HepG2 (cell line): Measurements from ENCODE around the gene TEAD4. TPM values are rescaled to one million over a fixed set of nuclear protein-coding genes. Genes with fewer than 3 reads are reported as not detected.
A peak's percentile ranks its signal among the peaks of the same experiment; 100 is the strongest.

Source experiments
- ATAD3A ChIP-seq: sonication (generic); formaldehyde crosslinking; IDR thresholded peaks from 2 replicates; pipeline ENCODE4 v1.4.0; 2020; ENCODE audit warnings: missing genetic modification reagents
- FOXC1 ChIP-seq: sonication (generic); formaldehyde crosslinking; IDR thresholded peaks from 2 replicates; pipeline ENCODE4 v1.8.0; 2022; ENCODE audit warnings: mild to moderate bottlenecking, missing genetic modification reagents, borderline replicate concordance
- GATA4 ChIP-seq: sonication (generic); IDR thresholded peaks from 2 replicates; pipeline ENCODE4 v1.6.1; 2016; ENCODE audit warnings: antibody characterized with exemption, low read depth, borderline replicate concordance
- HNF4G ChIP-seq, 2 experiments: sonication (generic) in 1 of 2; formaldehyde crosslinking in 1 of 2; IDR thresholded peaks; 2 replicates each; pipeline versions ENCODE4 v1.4.0 to v1.6.1; 2011 to 2020; ENCODE audit warnings: borderline replicate concordance in 2 of 2, low read depth in 2 of 2, mild to moderate bottlenecking in 2 of 2, low read length in 1 of 2, missing genetic modification reagents in 1 of 2, moderate library complexity in 1 of 2
- NONO ChIP-seq, 2 experiments: fragments of 450-650 bp in 1 of 2; sonication (generic) in 1 of 2; formaldehyde crosslinking in 1 of 2; IDR thresholded peaks in 1 of 2; conservative IDR thresholded peaks in 1 of 2; 2 replicates each; pipeline versions ENCODE4 v1.6.1 to v1.8.0; 2017 to 2022; ENCODE audit warnings: mild to moderate bottlenecking in 1 of 2, missing genetic modification reagents in 1 of 2, moderate library complexity in 1 of 2
- NR2F6 ChIP-seq, 2 experiments: IDR thresholded peaks; 2 replicates each; pipeline ENCODE4 v1.6.1; 2016; ENCODE audit warnings: antibody characterized with exemption in 1 of 2, mild to moderate bottlenecking in 1 of 2
- PHF21A ChIP-seq: sonication (generic); formaldehyde crosslinking; IDR thresholded peaks from 2 replicates; pipeline ENCODE4 v1.5.0; 2020; ENCODE audit warnings: mild to moderate bottlenecking, missing genetic modification reagents
- POLR2A ChIP-seq, 2 experiments: IDR thresholded peaks; 2 replicates each; pipeline ENCODE4 v1.6.1; 2011; ENCODE audit warnings: low read depth in 2 of 2, low read length in 2 of 2, mild to moderate bottlenecking in 1 of 2, moderate library complexity in 1 of 2; ENCODE audit not compliant: insufficient read depth in 1 of 2
- RFX5 ChIP-seq: IDR thresholded peaks from 2 replicates; pipeline ENCODE4 v1.6.1; 2011; ENCODE audit warnings: low read depth, low read length, improper control_type of control experiment
- RXRB ChIP-seq: IDR thresholded peaks from 2 replicates; pipeline ENCODE4 v1.6.1; 2016; ENCODE audit warnings: borderline replicate concordance, missing genetic modification reagents, missing compliant biosample characterization
- ZC3H13 ChIP-seq: sonication (generic); formaldehyde crosslinking; IDR thresholded peaks from 2 replicates; pipeline ENCODE4 v1.8.1; 2023; ENCODE audit warnings: mild to moderate bottlenecking, missing genetic modification reagents, moderate library complexity
- ZNF749 ChIP-seq: sonication (generic); formaldehyde crosslinking; IDR thresholded peaks from 2 replicates; pipeline ENCODE4 v1.8.0; 2022; ENCODE audit warnings: mild to moderate bottlenecking, missing genetic modification reagents, moderate library complexity, borderline replicate concordance
- ZNF883 ChIP-seq: sonication (generic); formaldehyde crosslinking; IDR thresholded peaks from 2 replicates; pipeline ENCODE4 v1.5.1; 2020; ENCODE audit warnings: mild to moderate bottlenecking, missing genetic modification reagents; ENCODE audit errors: not compliant biosample characterization
- polyA plus RNA-seq, 8 experiments: library from polyadenylated mRNA; depleted of rRNA in 3 of 8; stranded (reverse) in 7 of 8; unstranded in 1 of 8; fragments of >200 nt; fragmentation: Illumina TruSeq in 4 of 8; extraction: Trizol in 4 of 8; gene quantifications; 2 replicates each; pipeline versions ENCODE4 v1.2.1 to v1.2.3, GENCODE V29; 2011 to 2016; ENCODE audit warnings: low read depth in 4 of 8, missing spikeins in 1 of 8, mixed read lengths in 1 of 8; ENCODE audit not compliant: insufficient read depth in 1 of 8
- total RNA-seq, 5 experiments: library from RNA; depleted of rRNA; stranded (reverse); fragments of >200 nt; fragmentation: Illumina TruSeq; extraction: Trizol; gene quantifications; 2 replicates each; pipeline ENCODE4 v1.2.3, GENCODE V29; 2016; ENCODE audit warnings: low read depth in 1 of 5
- TF ChIP-seq, protein P1 (sequence below): IDR thresholded peaks from 2 replicates; pipeline ENCODE4 v1.6.1; 2012; ENCODE audit warnings: low read length, improper control_type of control experiment
- TF ChIP-seq, protein P2 (sequence below): IDR thresholded peaks from 2 replicates; pipeline ENCODE4 v1.6.1; 2016
- TF ChIP-seq, protein P3 (sequence below): sonication (generic); formaldehyde crosslinking; IDR thresholded peaks from 2 replicates; pipeline ENCODE4 v1.4.0; 2020; ENCODE audit warnings: mild to moderate bottlenecking, missing genetic modification reagents
- TF ChIP-seq, protein P4 (sequence below): sonication (generic); formaldehyde crosslinking; IDR thresholded peaks from 2 replicates; pipeline ENCODE4 v1.4.0; 2020; ENCODE audit warnings: missing genetic modification reagents, borderline replicate concordance

Gene TEAD4
- total and polyA plus RNA-seq, 2 of the 13 experiments (the other 11 are each of a cell fraction or from before 2014, with no cell fraction given): 45.0 to 69.4 TPM

DNA sequence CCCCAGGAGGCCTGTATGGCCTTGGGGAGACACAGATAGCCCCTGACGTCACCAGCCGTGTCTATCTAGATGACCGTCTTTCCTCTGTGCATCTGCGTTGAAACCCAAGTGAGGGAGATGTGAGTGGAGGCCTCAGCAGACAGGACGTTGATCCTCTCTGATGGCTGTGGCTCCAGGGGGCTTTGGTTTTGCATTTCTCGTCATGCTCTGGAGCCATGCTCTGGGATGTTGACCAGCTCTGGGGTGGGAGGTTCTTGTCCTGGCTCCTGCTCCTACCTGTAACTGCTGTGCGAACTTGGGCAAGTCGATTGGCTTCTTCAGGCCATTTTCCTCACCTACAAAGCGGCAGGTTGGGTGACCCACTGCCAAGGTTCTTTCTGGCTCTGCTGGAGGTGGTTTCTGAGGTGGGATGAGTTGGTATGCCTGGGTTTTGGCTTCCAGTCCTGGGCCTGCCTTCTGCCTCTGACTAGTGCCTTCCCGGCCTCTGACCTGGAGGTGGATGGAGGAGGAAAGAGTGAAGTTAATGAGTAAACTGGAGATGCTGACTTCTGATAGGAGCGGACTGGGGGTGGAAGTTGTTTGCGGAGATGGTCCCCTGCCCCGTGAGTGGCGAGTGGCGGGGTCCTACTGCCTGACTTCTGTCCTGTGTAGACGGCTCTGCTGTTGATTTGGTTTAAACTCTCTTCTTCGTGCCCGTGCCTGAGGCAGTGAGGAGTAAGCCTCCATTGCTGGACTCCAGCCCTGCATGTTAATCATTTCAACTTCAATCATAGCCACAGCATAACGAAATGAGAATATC is 126.3 kb downstream of the TEAD4 start (continued):
- TF ChIP-seq, protein P1, sequence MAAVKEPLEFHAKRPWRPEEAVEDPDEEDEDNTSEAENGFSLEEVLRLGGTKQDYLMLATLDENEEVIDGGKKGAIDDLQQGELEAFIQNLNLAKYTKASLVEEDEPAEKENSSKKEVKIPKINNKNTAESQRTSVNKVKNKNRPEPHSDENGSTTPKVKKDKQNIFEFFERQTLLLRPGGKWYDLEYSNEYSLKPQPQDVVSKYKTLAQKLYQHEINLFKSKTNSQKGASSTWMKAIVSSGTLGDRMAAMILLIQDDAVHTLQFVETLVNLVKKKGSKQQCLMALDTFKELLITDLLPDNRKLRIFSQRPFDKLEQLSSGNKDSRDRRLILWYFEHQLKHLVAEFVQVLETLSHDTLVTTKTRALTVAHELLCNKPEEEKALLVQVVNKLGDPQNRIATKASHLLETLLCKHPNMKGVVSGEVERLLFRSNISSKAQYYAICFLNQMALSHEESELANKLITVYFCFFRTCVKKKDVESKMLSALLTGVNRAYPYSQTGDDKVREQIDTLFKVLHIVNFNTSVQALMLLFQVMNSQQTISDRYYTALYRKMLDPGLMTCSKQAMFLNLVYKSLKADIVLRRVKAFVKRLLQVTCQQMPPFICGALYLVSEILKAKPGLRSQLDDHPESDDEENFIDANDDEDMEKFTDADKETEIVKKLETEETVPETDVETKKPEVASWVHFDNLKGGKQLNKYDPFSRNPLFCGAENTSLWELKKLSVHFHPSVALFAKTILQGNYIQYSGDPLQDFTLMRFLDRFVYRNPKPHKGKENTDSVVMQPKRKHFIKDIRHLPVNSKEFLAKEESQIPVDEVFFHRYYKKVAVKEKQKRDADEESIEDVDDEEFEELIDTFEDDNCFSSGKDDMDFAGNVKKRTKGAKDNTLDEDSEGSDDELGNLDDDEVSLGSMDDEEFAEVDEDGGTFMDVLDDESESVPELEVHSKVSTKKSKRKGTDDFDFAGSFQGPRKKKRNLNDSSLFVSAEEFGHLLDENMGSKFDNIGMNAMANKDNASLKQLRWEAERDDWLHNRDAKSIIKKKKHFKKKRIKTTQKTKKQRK: no peak
- TF ChIP-seq ZNF883 (no peak), ZC3H13 (no peak), POLR2A (IDR thresholded peaks at IDR 0.05; ENCODE audit: insufficient read depth in 1 of 2, low read depth in 2 of 2, low read length in 2 of 2) (peak; percentile 28 to 78; a peak in 3 of 4 replicates), ZNF749 (CRISPR knock-in tag) (peak; percentile 34; the same call in 1 of the 2 replicates), NONO (IDR thresholded peaks at IDR 0.05) (no peak), NONO (CRISPR knock-in tag; conservative IDR thresholded peaks at IDR 0.05) (no peak), ATAD3A (CRISPR knock-in tag) (no peak), GATA4 (peak; percentile 54; the same call in 1 of the 2 replicates), RXRB (peak; percentile 64; the same call in 1 of the 2 replicates), RFX5 (no peak), HNF4G (IDR thresholded peaks at IDR 0.05; ENCODE audit: borderline replicate concordance, low read depth, low read length) (no peak; the same call in 1 of the 2 replicates), HNF4G (CRISPR knock-in tag; IDR thresholded peaks at IDR 0.05; ENCODE audit: borderline replicate concordance, low read depth) (peak; percentile 48; the same call in 1 of the 2 replicates), PHF21A (CRISPR knock-in tag) (peak; percentile 29; the same call in 1 of the 2 replicates), NR2F6 (IDR thresholded peaks at IDR 0.05) (peak; percentile 64; the same call in 1 of the 2 replicates), NR2F6 (CRISPR knock-in tag; IDR thresholded peaks at IDR 0.05) (peak; percentile 69), FOXC1 (CRISPR knock-in tag) (peak; percentile 33; the same call in 1 of the 2 replicates)
- TF ChIP-seq, protein P2, sequence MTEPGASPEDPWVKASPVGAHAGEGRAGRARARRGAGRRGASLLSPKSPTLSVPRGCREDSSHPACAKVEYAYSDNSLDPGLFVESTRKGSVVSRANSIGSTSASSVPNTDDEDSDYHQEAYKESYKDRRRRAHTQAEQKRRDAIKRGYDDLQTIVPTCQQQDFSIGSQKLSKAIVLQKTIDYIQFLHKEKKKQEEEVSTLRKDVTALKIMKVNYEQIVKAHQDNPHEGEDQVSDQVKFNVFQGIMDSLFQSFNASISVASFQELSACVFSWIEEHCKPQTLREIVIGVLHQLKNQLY (CRISPR knock-in tag): 0 out of 2 replicates have a peak, but pooled peaks have one; percentile 22
- TF ChIP-seq, protein P3, sequence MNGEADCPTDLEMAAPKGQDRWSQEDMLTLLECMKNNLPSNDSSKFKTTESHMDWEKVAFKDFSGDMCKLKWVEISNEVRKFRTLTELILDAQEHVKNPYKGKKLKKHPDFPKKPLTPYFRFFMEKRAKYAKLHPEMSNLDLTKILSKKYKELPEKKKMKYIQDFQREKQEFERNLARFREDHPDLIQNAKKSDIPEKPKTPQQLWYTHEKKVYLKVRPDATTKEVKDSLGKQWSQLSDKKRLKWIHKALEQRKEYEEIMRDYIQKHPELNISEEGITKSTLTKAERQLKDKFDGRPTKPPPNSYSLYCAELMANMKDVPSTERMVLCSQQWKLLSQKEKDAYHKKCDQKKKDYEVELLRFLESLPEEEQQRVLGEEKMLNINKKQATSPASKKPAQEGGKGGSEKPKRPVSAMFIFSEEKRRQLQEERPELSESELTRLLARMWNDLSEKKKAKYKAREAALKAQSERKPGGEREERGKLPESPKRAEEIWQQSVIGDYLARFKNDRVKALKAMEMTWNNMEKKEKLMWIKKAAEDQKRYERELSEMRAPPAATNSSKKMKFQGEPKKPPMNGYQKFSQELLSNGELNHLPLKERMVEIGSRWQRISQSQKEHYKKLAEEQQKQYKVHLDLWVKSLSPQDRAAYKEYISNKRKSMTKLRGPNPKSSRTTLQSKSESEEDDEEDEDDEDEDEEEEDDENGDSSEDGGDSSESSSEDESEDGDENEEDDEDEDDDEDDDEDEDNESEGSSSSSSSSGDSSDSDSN (CRISPR knock-in tag): peak; percentile 51; the same call in 1 of the 2 replicates
- TF ChIP-seq, protein P4, sequence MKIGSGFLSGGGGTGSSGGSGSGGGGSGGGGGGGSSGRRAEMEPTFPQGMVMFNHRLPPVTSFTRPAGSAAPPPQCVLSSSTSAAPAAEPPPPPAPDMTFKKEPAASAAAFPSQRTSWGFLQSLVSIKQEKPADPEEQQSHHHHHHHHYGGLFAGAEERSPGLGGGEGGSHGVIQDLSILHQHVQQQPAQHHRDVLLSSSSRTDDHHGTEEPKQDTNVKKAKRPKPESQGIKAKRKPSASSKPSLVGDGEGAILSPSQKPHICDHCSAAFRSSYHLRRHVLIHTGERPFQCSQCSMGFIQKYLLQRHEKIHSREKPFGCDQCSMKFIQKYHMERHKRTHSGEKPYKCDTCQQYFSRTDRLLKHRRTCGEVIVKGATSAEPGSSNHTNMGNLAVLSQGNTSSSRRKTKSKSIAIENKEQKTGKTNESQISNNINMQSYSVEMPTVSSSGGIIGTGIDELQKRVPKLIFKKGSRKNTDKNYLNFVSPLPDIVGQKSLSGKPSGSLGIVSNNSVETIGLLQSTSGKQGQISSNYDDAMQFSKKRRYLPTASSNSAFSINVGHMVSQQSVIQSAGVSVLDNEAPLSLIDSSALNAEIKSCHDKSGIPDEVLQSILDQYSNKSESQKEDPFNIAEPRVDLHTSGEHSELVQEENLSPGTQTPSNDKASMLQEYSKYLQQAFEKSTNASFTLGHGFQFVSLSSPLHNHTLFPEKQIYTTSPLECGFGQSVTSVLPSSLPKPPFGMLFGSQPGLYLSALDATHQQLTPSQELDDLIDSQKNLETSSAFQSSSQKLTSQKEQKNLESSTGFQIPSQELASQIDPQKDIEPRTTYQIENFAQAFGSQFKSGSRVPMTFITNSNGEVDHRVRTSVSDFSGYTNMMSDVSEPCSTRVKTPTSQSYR (CRISPR knock-in tag): peak; percentile 43; the same call in 1 of the 2 replicates
